HG03060 (cell line): ENCODE results near the gene DYNLT5.

Experiments
- ATAC-seq: cut with Tn5 transposase; IDR thresholded peaks from one replicate; pipeline ENCODE4 v1.9.1; 2021; ENCODE audit warnings: low read depth, moderate number of reproducible peaks; ENCODE audit not compliant: unreplicated experiment

DYNLT5 gene

GRCh38 chr1:66747501-66747900 lies 4.8 kb upstream of the DYNLT5 start:
- ATAC-seq = no peak

GRCh38 chr1:66750577-66750976 lies 1.7 kb upstream of the DYNLT5 start:
- ATAC-seq = no peak

- no peak for ATAC-seq
Measured at GRCh38 chr1:66751160-66751559, 1.1 kb upstream of the DYNLT5 start.

GRCh38 chr1:66752671-66753371 lies 562 bp downstream of the DYNLT5 start:
- ATAC-seq = no peak

GRCh38 chr1:66757722-66758240 lies 5.5 kb downstream of the DYNLT5 start:
- no peak for ATAC-seq

- ATAC-seq = peak; percentile 100
Measured at GRCh38 chr1:66758241-66758755, 6.0 kb downstream of the DYNLT5 start.

- no peak for ATAC-seq
Measured at GRCh38 chr1:66760506-66760905, 8.2 kb downstream of the DYNLT5 start.

GRCh38 chr1:66761221-66761620 lies 9.0 kb downstream of the DYNLT5 start:
- no peak for ATAC-seq

- peak; percentile 64 for ATAC-seq
Measured at GRCh38 chr1:66764994-66765578, 12.8 kb downstream of the DYNLT5 start.

GRCh38 chr1:66767626-66768025 lies 15.4 kb downstream of the DYNLT5 start:
- no peak for ATAC-seq

- no peak for ATAC-seq
Measured at GRCh38 chr1:66768965-66769364, 16.7 kb downstream of the DYNLT5 start.

- ATAC-seq = no peak
Measured at GRCh38 chr1:66769512-66770229, 17.4 kb downstream of the DYNLT5 start.

- no peak for ATAC-seq
Measured at GRCh38 chr1:66770240-66770639, 18.0 kb downstream of the DYNLT5 start.

- ATAC-seq = no peak
Measured at GRCh38 chr1:66770694-66771093, 18.4 kb downstream of the DYNLT5 start.

- ATAC-seq = no peak
Measured at GRCh38 chr1:66773227-66773626, 21.0 kb downstream of the DYNLT5 start.

- ATAC-seq = no peak
Measured at GRCh38 chr1:66774438-66774837, 22.2 kb downstream of the DYNLT5 start.

GRCh38 chr1:66775646-66776045 lies 23.4 kb downstream of the DYNLT5 start:
- no peak for ATAC-seq

- no peak for ATAC-seq
Measured at GRCh38 chr1:66777831-66778230, 25.6 kb downstream of the DYNLT5 start.

GRCh38 chr1:66778266-66778665 lies 26.0 kb downstream of the DYNLT5 start:
- no peak for ATAC-seq

- no peak for ATAC-seq
Measured at GRCh38 chr1:66778969-66779368, 26.7 kb downstream of the DYNLT5 start.

- ATAC-seq = no peak
Measured at GRCh38 chr1:66779475-66780078, 27.3 kb downstream of the DYNLT5 start.
